ENCODE data around the gene SMYD1.

- no peak for TF ChIP-seq USF1 (IDR thresholded peaks at IDR 0.05)
- TF ChIP-seq NFIC (IDR thresholded peaks at IDR 0.05), result no peak
- no peak for TF ChIP-seq FOXM1 (IDR thresholded peaks at IDR 0.05; ENCODE audit: borderline replicate concordance, low read depth)
- TF ChIP-seq REST (IDR thresholded peaks at IDR 0.05; ENCODE audit: low read depth), result no peak
- TF ChIP-seq CREB1 (IDR thresholded peaks at IDR 0.05; ENCODE audit: low read depth), result no peak
- TF ChIP-seq YY1 (IDR thresholded peaks at IDR 0.05; ENCODE audit: low read depth), result no peak
- no peak for TF ChIP-seq EP300 (IDR thresholded peaks at IDR 0.05; ENCODE audit: borderline replicate concordance)
- TF ChIP-seq EGR1 (IDR thresholded peaks at IDR 0.05), result no peak
- TF ChIP-seq TAF1 (IDR thresholded peaks at IDR 0.05; ENCODE audit: low read depth), result no peak
These were observed 32.8 kb downstream of the SMYD1 start for GRCh38 chr2:88100489-88100858.
